Suppressor macrophage (primary cell): Measurements from ENCODE around the gene KCNMB2.
A peak's percentile ranks its signal among the peaks of the same experiment; 100 is the strongest.

Experiments
- DNase-seq, 4 experiments: peaks; one replicate each; pipeline ENCODE4 v3.0.0-alpha.2; 2020 to 2022

KCNMB2 gene

DNA sequence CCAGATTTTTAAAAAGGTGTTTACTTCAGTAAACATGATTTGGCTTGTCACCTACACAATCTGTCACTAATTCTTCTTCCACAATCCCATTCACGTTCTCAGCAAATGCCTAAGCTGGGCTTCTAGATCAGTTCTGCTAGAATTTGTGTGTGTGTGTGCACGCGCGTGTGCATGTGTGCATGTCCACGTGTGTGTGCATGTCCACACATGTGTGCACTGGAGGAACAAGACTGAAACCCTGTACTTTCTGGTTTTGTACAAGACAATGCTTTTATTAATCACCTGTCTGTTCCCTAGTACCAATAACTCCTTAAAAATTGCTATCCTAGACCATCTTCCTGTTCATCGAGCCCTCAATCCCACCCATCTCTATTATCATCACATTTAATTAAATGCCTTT lies 229.2 kb downstream of the KCNMB2 start:
- DNase-seq: no peak

DNA sequence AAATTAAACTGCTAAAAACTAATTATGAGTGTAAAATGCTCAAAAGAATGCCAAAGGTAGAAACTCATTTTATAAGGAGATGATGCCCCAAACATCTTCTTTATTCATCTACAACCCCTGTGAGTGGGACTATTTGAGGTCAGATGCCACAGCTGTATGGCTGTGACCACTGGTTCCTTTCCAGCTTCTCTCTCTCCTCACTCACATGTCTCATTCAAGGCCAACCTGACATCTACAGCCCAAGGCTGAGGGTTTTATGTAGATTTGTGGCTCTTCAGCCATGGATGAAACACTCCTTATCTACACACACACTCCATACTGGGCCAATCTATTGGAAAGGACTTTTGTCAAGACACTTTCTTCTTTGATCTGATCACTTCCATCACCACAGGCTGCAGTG lies 231.3 kb downstream of the KCNMB2 start:
- DNase-seq: no peak

DNA sequence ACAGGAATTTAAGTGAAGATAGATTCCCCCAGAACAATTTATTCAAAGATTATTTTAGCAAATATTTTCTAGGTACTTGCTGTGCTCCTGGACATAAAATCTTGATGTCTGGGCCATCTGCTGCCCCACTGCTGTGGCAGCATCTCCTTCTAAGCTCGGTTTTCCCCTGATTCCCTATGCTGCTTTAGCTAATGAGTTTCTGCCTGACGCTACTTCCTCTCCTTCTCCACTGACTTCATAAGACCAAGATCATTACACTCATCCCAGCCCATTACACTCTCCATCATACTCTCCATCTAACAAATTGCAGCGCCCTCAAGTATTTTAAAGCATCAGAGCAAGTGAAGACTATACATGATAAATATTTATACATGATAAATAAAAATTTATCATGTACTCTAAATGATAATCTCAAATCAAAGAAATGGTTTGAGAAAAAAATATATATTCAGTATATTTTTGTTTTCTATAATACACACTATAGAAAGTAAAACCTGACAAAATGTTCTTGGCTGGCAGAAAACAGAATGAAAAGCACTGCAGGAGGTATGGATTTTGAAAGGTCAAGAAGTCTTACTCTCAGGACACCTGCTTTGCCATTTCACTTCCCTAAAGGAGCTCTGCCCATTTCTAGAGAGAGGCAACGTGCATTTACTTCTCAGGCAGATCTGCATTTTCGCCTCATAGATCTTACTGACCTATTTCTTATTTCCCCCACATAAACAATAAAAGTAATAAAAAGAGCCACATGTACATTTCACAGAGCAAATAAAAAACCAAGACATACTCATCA lies 232.0 kb downstream of the KCNMB2 start:
- no peak for DNase-seq

DNA sequence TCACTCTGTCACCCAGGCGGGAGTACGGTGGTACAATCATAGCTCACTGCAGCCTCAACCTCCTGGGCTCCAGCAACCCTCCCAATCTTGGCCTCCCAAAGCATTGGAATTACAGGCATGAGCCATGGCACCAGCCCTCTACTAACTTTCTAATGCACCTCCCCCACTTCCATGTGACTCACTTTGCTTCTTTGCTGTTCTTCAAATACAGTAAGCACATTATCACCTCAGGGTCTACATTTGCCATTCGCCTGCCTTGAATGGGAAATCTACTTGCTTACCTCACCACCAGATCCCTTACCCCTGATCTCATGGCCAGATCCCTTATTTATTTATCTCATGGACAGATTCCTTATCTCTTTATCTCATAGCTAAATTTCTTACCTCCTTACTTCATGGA lies 235.3 kb downstream of the KCNMB2 start:
- no peak for DNase-seq

DNA sequence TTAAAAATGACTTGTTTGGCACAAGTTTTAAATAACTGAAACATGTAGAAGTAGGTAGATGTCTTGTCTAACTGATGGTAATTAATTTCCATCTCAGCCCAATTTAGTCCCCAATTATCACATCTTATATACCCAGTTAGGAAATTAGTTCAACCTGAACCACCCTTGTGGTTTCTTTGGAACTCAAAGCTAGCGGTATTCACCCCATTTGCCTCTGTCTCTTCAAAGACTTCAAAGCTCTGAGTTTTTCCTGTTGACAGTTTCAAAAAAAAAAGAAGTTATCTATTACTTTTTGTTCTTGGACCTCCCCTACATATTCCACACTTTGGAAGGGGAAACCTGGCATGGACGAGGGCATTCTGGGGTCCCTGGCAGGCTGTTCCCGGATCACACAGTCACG lies 236.5 kb downstream of the KCNMB2 start:
- no peak for DNase-seq

DNA sequence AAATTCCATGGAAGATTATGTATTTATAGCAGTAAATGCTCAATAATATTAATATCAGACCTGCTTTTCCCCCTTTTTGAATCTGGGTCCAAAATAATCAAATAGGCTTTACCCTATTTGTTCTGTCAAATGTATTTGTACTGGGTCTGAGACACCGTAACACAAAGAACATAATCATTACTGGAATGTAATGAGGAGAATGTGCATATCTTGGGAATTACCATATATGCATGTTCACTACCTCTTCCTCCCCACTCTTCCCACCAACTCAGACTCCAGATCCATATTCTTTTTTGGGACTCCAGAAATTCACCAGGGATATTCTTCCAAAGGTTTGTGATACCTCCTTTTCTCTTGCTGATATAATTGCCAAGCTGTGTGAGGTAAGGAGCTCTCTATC lies 237.1 kb downstream of the KCNMB2 start:
- no peak for DNase-seq

DNA sequence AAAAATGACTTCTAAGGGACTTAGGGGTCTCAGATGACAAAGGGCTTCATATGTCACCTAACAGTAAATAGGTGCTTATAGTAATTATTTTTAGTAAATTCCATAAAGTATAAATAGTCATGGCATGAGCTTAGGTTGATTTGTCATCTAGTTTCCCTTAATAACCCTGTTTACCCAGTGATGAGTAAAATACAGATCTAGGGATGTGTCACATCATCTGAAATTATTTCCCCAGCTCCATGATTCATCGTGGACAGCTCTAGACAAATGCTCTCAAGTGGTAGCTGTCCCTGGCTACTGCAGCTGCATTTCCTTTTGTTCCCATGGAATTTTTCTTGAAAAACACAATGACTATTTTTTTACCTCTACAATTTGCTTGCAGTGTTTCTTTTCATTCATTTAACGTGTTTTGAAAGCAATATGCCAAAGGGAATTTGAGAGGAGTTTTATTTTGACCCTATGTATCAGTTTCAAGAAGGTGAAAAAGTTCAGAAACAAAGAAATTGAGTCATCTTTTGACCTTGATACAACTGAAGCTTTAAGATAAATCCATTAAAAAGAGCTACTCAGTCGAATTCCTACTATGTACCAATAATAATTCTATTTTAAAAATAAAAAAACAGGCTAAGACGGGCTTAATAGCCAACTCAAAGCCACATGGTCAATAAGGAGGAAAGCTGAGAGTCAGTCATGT lies 241.6 kb downstream of the KCNMB2 start:
- DNase-seq: no peak

DNA sequence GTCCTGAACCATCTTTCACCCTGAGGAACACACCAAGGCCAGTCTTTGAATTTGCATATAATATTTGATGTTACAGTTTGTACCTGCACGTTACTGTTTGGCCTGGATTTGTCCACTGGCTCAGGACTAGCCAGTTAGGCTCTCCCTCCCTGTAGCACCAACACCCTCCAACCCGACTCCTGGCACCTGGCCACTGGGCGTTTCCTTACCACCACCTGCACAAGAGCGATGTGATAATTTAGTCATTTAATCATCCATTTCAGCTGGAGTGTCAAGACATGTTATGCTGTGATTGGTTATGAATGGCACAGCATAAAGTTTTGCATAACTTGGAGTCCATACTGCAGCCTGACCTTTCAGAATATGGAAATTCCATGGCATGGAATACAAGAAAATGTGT lies 242.4 kb downstream of the KCNMB2 start:
- no peak for DNase-seq

DNA sequence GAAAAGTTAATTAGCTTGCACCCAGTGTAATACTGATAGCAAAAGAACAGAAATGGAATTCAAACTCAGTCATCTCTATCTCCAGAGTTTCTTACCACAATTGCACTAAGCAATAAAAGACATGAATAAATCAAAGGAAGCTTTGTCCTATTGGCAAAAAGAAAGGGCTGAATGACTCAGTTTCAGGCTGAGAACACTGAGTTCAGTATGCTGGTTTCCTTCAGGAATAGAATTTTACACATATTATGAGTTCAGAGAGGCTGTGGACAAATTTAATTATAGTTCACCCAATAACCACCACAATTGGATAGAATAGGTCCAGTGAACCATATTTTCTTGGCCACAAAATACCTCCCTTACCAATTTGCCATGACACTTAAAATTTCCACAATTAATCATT lies 249.7 kb downstream of the KCNMB2 start:
- no peak for DNase-seq

DNA sequence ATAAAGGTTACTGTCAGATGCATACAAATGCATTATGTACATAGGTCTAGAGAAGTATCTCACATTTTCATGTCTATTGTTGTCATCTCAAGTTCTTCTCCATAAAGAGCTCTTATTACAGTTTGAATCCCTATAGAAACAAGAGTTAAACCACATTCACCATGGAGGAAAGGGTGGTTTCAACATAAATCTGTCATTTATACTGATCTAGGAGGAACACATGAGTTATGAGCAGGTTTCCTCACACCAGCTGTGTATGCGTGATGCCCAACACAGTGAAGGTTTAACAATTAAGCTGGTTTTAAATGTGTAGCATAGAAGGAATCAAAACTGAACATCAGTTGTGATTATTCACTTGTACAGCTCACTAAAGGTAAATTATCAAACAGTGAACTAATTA lies 251.7 kb downstream of the KCNMB2 start:
- DNase-seq: no peak

DNA sequence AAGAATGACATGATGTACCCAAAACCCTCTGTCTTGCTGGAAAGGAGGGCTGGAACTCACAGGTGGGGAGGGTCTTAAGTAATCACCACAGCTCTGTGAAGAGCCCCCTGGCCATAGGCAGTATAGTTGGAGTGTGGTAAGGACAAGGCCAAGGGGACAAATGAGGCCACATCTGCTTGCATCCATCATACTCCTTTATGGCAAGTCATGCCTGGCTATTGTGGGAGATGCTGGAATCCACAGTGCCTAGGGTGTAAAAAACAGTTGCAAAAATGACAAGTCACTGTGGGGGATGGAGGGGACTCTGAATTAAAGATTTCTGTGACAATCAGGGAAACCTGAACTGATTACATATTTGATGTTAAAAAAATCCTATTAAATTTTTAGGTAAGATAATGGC lies 258.5 kb downstream of the KCNMB2 start:
- no peak for DNase-seq

DNA sequence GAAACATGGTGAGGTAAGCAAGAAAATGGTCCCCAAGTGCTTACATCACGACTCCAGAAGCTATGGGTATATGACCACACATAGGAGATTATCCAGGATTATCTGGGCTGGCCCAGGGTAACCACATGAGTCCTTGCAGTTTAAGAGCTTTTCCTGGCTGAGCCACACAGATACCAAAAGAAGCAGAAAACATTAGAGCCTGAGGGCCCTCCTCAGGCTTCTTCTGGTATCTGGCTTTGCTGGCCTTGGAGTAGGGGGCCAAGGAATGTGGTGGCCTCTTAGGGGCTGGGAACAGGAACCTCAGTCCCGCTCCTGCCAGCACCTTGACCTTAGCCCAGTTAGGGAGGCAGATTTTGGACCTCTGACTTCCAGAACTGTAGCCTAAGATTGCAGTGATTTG lies 259.1 kb downstream of the KCNMB2 start:
- DNase-seq: no peak

DNA sequence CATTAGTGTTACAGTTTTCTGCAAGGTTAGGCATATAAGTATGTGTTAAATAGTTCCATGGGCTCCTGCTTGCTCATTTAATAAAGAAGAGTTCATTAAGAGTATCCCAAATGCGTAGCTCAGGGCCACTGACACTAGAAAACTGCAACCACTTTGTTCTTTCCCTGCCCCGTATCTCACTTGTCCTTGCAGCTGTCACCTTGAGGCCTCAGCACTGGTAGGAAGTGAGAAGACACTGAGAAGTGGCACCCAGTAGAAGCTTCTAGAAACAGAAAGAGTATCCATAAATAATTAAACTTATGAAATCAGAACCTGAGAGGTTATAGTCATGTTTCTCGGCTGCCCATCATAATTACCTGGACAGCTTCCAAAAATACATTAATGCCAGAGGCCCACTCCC lies 266.0 kb downstream of the KCNMB2 start:
- no peak for DNase-seq

DNA sequence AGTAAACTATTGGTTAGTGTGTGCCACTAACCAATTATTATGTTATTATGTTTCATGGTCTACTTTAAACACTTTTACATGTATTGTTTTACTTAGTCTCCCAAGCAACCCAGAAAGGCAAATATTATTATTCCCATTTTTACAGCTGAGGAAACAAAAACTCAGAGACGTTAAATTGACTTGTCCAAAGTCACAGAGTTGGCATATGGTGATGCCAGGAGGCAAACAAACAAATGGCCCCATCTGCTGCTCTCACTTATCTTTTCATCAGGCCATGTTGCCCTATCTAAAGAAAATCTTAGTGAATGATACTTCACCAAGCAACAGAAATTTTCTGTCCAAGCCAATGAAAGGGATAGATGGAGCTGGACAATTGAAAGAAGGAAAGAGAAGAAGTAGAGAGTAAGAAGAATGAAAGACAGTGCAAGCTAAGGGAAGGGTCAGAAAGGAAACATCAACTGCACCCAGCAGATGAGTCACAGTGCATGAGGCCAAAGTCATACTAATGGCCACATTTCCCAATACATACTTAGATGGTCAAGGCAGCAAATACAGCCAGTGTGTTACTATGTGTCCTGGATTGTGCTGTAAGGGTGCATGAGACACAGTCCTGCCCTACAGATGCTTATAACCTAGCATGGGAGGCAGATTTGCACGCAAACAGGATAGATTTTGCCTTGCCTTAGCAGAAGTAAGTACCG lies 266.9 kb downstream of the KCNMB2 start:
- peak in 1 of 4 experiments; percentile 0 for DNase-seq

DNA sequence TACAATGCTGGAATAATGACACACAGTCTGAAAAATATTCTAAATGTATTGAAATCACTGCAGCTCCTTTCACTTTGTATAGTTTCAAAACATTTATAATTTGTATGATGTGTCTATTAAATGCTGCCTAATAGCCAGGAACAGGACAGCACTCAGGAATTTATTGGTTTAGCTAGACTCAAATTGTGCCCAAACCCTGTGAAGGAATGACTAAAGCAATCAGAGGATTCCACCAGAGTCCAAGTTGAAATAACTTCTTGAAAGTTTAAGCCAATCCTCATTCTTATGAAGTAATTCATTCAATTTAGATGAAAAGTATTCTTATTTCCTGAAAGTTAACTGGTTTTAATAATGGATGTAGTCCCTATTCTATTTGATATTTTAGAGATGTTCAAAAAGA lies 268.4 kb downstream of the KCNMB2 start:
- no peak for DNase-seq

DNA sequence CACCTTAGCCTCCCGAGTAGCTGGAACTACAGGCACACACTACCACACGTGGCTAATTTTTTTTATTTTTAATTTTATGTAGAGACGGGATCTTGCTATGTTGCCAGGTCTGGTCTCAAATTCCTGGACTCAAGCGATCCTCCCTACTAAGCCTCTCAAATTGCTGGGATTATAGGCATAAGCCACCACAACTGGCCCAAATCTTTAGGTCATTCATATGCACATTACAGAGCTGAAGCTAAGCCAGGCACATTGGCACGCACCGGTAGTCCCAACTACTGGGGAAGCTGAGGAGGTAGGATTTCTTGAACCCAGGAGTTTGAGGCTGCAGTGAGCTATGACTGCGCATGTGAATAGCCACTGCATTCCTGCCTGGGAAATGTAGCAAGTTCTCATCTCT lies 269.5 kb downstream of the KCNMB2 start:
- DNase-seq: no peak

DNA sequence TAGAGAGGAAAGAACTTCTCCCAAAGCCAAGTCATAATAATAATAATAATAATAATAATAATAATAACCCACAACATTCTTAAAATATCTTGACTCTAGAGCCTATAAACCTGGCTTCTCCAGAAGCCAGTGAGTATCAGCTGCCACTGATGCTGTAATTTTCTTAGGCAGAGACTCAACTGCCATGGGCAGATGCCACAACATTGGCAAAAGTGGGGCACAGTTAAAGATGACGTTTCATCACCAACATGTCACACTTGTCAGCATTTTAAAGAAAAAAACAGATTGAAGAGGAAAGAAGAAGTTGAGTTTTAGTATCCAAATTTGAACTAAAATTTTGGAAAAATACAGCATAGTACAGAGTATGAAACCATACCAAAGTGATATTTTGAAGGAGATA lies 270.4 kb downstream of the KCNMB2 start:
- DNase-seq: no peak

DNA sequence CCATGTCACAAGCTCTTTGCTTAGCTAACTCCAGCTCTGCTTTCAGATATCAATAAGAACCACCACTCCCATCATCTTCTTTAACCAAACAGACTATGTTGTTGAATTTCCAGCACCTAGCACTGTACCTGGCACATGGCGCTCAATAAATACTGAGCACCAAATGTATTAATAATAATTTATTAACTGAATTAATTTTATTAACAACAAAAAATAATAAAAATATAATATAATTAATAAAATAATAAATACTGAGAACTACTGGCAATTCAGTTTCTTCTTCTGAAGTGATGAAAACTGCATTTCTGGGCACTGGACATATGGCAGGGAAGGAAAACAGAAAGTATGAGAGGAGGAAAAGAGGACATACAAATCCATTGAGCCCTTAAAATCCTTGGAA lies 271.5 kb downstream of the KCNMB2 start:
- DNase-seq: no peak

DNA sequence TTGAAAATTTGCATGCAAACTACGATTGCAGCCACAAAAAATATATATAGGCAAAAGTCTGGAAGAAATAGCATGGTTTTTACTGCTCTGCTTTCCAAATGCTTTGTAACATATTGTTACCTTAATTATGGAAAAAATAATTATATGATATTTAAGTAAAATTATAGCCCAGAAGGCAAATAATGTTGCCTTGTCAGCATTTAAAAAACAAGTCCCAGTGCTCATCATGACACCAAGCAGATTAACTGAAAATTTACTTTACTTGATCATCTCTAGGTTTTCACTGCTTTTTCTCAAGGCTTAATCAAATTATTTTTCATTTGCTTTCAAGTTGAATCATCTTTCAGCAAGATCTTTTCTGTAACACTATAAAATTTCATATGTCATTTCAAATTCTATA lies 272.5 kb downstream of the KCNMB2 start:
- DNase-seq: no peak

DNA sequence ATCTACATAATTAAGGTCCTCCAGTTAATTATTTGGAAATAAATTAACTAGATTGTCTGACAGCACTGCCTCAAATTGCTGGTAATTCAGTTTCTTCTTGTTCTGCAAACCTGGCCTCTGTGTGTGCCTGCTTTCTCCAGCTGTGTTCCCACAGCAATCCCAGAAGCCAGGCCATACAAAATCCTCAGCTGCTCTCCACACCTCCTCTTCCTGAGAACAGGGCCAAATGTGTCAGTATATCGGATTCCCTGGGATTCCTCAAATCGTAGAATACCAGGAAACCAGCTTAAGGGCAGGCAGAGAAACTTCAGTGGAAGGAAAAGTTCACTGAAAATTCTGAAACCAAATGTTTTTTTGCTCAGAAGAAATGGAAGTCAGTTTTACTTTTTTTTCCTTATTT lies 273.9 kb downstream of the KCNMB2 start:
- DNase-seq: no peak

DNA sequence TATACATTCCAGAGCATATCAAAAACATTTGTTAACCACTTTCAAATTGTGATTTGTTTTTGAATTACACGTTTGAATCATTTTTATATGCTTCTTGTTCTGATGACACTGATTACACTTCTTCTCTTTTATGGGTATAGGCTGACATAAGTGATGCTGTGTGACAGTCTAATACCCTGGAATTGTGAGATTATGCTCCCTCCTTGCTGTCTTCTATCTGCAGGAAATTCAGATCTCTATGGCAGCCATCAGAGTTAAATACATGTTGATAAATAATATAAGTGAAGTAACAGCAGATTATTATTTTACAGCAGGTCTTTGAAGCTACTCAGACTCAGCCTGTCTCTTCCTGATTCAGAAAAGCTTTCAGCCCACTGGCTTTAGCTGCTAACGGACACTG lies 286.5 kb downstream of the KCNMB2 start:
- no peak for DNase-seq

DNA sequence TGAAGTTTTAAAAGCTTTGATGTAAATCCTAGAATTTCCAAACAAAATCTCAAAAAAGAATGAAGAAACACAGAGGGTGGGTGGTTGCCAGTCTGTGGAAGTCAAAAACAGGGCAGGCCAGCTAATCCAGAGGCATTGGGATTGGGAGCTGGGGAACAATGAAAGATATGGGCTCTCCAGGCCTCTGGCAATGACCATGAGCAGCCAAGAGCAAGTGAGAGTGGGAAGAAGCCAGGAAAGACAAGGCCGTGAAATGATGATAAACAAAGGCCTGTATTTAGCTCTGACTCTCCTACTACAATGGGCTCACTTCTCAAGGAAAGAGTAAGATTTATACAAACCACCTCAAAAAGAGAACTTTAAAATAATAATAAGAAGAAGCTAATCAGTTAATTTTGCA lies 286.9 kb downstream of the KCNMB2 start:
- no peak for DNase-seq

DNA sequence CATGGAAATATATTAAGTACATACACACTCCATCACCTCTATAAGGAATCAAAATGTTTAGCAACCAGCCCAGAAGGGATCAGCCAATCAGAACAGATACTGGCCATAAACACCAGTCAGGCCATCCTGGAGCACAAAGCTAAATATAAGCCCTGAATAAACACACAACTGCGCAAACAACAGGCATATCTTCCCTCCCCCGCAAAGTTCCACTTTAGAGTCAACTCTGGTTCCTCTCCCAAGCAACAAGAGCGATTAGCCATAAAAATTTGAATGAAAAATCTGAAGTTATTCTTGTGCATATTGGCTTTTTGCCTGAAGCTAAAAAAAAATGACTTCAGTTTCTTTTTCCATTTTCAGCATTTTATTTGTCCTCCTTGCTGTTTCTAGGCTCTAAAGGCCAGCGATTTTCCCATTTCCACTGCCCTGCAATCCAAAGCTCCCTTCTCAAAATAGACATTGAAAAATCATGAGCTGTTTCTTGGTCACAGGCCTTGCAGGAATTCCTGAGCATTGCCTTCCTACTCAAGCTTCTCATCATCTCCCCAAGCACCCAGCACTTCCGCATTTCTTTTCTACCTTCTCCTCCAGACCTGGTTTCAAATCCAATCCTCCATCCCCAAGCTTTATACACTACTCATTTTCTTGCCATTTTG lies 287.5 kb downstream of the KCNMB2 start:
- no peak for DNase-seq
